Right atrium auricular region (tissue), 2 donors: ENCODE results near the gene SLC39A6. TPM values are rescaled to one million over a fixed set of nuclear protein-coding genes. Genes with fewer than 3 reads are reported as not detected.

ENCODE experiments used
- DNase-seq: peaks from one replicate; pipeline ENCODE4 v3.0.0-alpha.2; 2019; ENCODE audit warnings: low spot score
- H3K27ac ChIP-seq, 2 donors: fragments of 200-600 bp; sonication (generic); 1 replicate in 1 of 2; 2 replicates in 1 of 2; pipeline ENCODE4 v1.5.1; 2016 to 2019
- H3K27me3 ChIP-seq, 2 donors: fragments of 200-600 bp; sonication (generic); one replicate each; pipeline versions ENCODE4 v1.5.1 to v1.6.0; 2017 to 2019
- H3K36me3 ChIP-seq: fragments of 200-600 bp; sonication (generic); one replicate; pipeline ENCODE4 v1.5.1; 2016
- H3K4me1 ChIP-seq, 2 donors: fragments of 200-600 bp; sonication (generic); one replicate each; pipeline versions ENCODE4 v1.5.1 to v1.6.0; 2017 to 2019
- H3K4me3 ChIP-seq, 2 donors: fragments of 200-600 bp; sonication (generic); 1 replicate in 1 of 2; 2 replicates in 1 of 2; pipeline ENCODE4 v1.5.1; 2017 to 2019; ENCODE audit warnings: mild to moderate bottlenecking in 1 of 2, moderate library complexity in 1 of 2
- H3K9me3 ChIP-seq, 2 donors: fragments of 200-600 bp; sonication (generic); one replicate each; pipeline ENCODE4 v1.5.1; 2019
- total RNA-seq, 2 donors: library from RNA; depleted of rRNA; stranded (reverse); fragments of >200 nt; gene quantifications; one replicate each; pipeline ENCODE4 v1.1.0, GENCODE V29; 2016
- TF ChIP-seq, protein P1 (sequence below), 2 donors: fragments of 200-600 bp; sonication (generic); IDR thresholded peaks; one replicate each; pipeline ENCODE4 v1.5.1; 2019; ENCODE audit warnings: antibody characterized with exemption in 2 of 2

SLC39A6 gene
- total RNA-seq, 2 donors from 2014 or later, result 15.9 to 20.0 TPM

DNA sequence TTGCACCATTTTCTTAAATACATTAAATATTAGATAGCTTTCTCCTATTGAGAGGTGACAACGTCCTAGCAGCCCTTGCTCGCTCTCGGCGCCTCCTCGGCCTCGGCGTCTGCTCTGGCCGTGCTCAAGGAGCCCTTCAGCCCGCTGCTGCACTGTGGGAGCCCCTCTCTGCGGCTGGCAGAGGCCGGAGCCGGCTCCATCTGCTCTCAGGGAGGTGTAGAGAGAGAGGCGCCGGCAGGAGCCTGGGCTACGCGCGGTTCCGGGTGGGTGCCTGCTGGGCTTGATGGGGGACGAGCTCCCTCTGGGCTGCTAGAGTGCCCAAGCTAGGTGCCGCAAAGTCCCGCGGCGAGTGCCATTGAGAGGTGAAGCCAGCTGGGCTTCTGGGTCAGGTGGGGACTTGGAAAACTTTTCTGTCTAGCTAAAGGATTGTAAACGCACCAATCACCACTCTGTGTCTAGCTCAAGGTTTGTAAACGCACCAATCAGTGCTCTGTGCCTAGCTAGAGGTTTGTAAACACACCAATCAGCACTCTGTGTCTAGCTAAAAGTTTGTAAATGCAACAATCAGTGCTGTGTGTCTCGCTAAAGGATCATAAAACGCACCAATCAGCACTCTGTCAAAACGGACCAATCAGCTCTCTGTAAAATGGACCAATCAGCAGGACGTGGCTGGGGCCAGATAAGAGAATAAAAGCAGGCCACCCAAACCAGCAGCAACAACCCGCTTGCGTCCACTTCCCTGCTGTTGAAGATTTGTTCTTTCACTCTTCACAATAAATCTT is 64.9 kb downstream of the SLC39A6 start:
- DNase-seq, result no peak
- TF ChIP-seq, protein P1, sequence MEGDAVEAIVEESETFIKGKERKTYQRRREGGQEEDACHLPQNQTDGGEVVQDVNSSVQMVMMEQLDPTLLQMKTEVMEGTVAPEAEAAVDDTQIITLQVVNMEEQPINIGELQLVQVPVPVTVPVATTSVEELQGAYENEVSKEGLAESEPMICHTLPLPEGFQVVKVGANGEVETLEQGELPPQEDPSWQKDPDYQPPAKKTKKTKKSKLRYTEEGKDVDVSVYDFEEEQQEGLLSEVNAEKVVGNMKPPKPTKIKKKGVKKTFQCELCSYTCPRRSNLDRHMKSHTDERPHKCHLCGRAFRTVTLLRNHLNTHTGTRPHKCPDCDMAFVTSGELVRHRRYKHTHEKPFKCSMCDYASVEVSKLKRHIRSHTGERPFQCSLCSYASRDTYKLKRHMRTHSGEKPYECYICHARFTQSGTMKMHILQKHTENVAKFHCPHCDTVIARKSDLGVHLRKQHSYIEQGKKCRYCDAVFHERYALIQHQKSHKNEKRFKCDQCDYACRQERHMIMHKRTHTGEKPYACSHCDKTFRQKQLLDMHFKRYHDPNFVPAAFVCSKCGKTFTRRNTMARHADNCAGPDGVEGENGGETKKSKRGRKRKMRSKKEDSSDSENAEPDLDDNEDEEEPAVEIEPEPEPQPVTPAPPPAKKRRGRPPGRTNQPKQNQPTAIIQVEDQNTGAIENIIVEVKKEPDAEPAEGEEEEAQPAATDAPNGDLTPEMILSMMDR (IDR thresholded peaks at IDR 0.05), result no peak

DNA sequence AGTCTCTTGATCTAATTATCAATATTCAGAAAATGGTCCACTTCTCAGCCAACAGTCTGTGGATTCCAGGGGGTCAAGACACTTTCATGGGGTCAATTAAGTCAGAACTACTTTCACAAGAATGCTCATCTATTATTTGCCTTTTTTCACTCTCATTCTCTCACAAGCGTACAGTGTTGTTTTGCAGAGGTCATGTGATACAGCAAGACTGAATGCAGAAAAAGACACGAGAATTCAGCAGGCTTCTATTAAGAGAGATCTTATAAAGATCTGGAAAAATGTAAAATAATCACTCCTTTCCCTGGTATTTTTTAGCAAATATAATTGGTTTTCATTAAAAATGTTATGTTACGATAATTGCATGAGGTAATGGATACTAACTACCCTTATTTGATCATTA is 70.5 kb downstream of the SLC39A6 start:
- DNase-seq, result no peak

More for the DNA sequence above, 64.9 kb downstream of the SLC39A6 start:
- H3K4me1 ChIP-seq, result peaks cover 0 to 25% of the 10 kb centered on the region in 2 donors
- H3K9me3 ChIP-seq, result no peaks in the 10 kb centered on the region
- no peaks in the 10 kb centered on the region for H3K27me3 ChIP-seq
- H3K27ac ChIP-seq, result no peak overlapping the region
- no peaks in the 10 kb centered on the region for H3K36me3 ChIP-seq
- no peak overlapping the region for H3K4me3 ChIP-seq

More for the DNA sequence above, 70.5 kb downstream of the SLC39A6 start:
- H3K4me3 ChIP-seq, result no peak overlapping the region
- TF ChIP-seq, protein P1 (IDR thresholded peaks at IDR 0.05), result no peak
- H3K36me3 ChIP-seq, result no peaks in the 10 kb centered on the region
- H3K27ac ChIP-seq, result no peak overlapping the region
- H3K4me1 ChIP-seq, result peaks cover 0 to 10% of the 10 kb centered on the region in 2 donors
- H3K27me3 ChIP-seq, result no peaks in the 10 kb centered on the region
- no peaks in the 10 kb centered on the region for H3K9me3 ChIP-seq

Other genes starting within 250 kb of the SLC39A6 start
- gene RPRD1A, start 61.8 kb downstream of the SLC39A6 start, total RNA-seq, result 10 to 100 TPM; 34.2 to 51.7 TPM
- gene ELP2, start 559 bp upstream of the SLC39A6 start, total RNA-seq, result 10 to 100 TPM; 21.7 to 31.4 TPM
- under 1 TPM; 0.11 to 0.51 TPM for gene MOCOS, start 58.2 kb upstream of the SLC39A6 start, total RNA-seq
- 100 to 1,000 TPM in 1 of 2 donors, 10 to 100 TPM in 1; 66.0 to 114 TPM for gene FHOD3, start 168.4 kb upstream of the SLC39A6 start, total RNA-seq